OCI-LY1 (cell line): ENCODE results near the gene CYB5D1.

ENCODE experiments used
- H2AFZ ChIP-seq: fragments of 200-600 bp; sonication (generic), shearing (Covaris generic); 2 replicates; pipeline ENCODE4 v1.6.0; 2014; ENCODE audit warnings: antibody characterized with exemption, mild to moderate bottlenecking, low read length
- H3F3A ChIP-seq: fragments of 200-600 bp; sonication (generic), shearing (Covaris generic); 2 replicates; pipeline ENCODE4 v1.6.0; 2014; ENCODE audit warnings: mild to moderate bottlenecking, antibody characterized with exemption, low read length, moderate library complexity; ENCODE audit not compliant: insufficient read depth
- H3K27ac ChIP-seq: fragments of 200-600 bp; sonication (generic); 2 replicates; pipeline ENCODE4 v1.5.1; 2014; ENCODE audit warnings: low read length, mixed run types, mild to moderate bottlenecking, low read depth; ENCODE audit not compliant: poor library complexity, severe bottlenecking
- H3K27me3 ChIP-seq: fragments of 200-600 bp; sonication (generic); 2 replicates; pipeline ENCODE4 v1.6.0; 2014; ENCODE audit warnings: antibody characterized with exemption, mild to moderate bottlenecking, low read length, moderate library complexity; ENCODE audit not compliant: insufficient read depth
- H3K36me3 ChIP-seq: fragments of 200-600 bp; sonication (generic); 2 replicates; pipeline ENCODE4 v1.6.1; 2014; ENCODE audit warnings: mild to moderate bottlenecking, antibody characterized with exemption, low read length, moderate library complexity, mixed read lengths; ENCODE audit not compliant: insufficient read depth
- H3K4me1 ChIP-seq: fragments of 200-600 bp; sonication (generic); 2 replicates; pipeline ENCODE4 v1.5.1; 2014; ENCODE audit warnings: mild to moderate bottlenecking, low read length, moderate library complexity; ENCODE audit not compliant: insufficient read depth, severe bottlenecking
- H3K4me2 ChIP-seq: fragments of 200-600 bp; sonication (generic), shearing (Covaris generic); 2 replicates; pipeline ENCODE4 v1.6.1; 2014; ENCODE audit warnings: low read length
- H3K4me3 ChIP-seq: fragments of 200-600 bp; sonication (generic); 2 replicates; pipeline ENCODE4 v1.5.1; 2014; ENCODE audit warnings: low read length, low read depth, mild to moderate bottlenecking, mixed read lengths; ENCODE audit not compliant: poor library complexity, severe bottlenecking
- H3K79me2 ChIP-seq: fragments of 200-600 bp; shearing (Covaris generic); 2 replicates; pipeline ENCODE4 v1.6.1; 2016; ENCODE audit warnings: mixed run types, low read length, mixed read lengths; ENCODE audit not compliant: insufficient read depth
- H3K9ac ChIP-seq: fragments of 200-600 bp; sonication (generic), shearing (Covaris generic); 2 replicates; pipeline ENCODE4 v1.6.1; 2014; ENCODE audit warnings: mild to moderate bottlenecking, low read length, mixed read lengths
- H3K9me2 ChIP-seq: fragments of 200-600 bp; sonication (generic), shearing (Covaris generic); 2 replicates; pipeline ENCODE4 v1.6.1; 2014; ENCODE audit warnings: low read depth, mild to moderate bottlenecking, low read length, mixed read lengths
- H3K9me3 ChIP-seq: fragments of 200-600 bp; shearing (Covaris generic); 2 replicates; pipeline ENCODE4 v1.6.1; 2014; ENCODE audit warnings: low read length, mixed read lengths
- H4K20me1 ChIP-seq: fragments of 200-600 bp; sonication (generic), shearing (Covaris generic); 2 replicates; pipeline ENCODE4 v1.6.0; 2016; ENCODE audit warnings: mild to moderate bottlenecking, low read length; ENCODE audit not compliant: insufficient read depth
- EZH2 ChIP-seq: fragments of 200-600 bp; sonication (generic), shearing (Covaris generic); IDR thresholded peaks from 2 replicates; pipeline ENCODE4 v1.8.0; 2017; ENCODE audit warnings: borderline replicate concordance, mixed run types, mild to moderate bottlenecking, antibody characterized with exemption, low read length, moderate library complexity, mixed read lengths
- TF ChIP-seq, protein P1 (sequence below): fragments of 200-600 bp; sonication (generic), shearing (Covaris generic); IDR thresholded peaks from 2 replicates; pipeline ENCODE4 v1.5.1; 2017; ENCODE audit warnings: mild to moderate bottlenecking, antibody characterized with exemption, low read length, moderate library complexity, mixed read lengths

The CYB5D1 gene

DNA sequence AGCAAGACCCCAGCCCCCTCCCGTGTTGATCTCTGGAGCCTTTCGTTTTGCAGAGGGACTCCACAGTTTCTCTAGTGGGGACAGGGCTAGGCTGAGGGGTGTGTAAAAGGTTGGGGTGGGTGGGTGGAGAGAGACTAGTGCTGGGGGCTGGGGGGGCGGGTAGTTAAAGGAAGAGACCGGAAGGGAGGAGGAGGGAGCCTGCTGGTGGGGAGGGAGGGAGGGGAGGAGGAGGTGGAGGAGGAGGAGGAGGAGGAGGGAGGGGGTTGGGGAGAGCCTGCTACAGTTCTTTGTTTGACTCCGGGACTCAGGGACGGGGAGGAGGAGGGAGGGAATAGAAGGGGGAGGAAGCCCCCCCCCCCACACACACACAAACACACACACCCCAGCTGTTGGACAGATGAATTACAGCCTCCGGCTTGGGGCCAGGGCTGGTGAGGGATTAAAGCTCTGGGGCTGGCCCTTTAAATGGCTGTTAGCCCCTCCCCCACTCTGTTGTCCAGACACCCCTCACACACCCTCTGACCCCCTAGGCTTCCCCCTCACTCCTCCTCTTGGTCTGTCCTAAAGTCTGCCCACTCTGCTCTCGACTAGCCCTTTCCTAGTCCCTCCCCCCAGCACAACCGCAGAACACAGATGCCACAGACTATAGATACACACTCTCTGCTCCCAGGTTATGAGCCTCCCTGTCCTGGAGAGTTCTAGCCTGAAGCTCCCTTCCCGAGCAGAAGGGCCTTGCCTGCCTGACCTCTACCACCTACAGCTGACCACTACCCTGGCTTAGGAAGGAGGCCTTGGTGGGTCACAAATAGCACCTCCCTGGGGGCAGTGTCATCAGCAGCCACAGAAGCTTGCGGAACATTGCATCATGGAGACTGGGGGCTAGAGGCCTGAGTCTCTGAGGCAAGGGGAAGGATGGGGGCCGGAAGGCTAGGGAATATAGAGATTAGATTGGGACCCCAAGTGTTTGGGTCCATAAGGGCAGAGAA, 19.4 kb upstream of the CYB5D1 start:
- peak overlapping the region; percentile 68 for H3K4me3 ChIP-seq
- no peaks in the 10 kb centered on the region for H3K27me3 ChIP-seq
- H3K27ac ChIP-seq = peak overlapping the region; percentile 97
- no peaks in the 10 kb centered on the region; the same call in 1 of the 2 replicates for H3K36me3 ChIP-seq
- no peak for TF ChIP-seq EZH2
- TF ChIP-seq, protein P1, sequence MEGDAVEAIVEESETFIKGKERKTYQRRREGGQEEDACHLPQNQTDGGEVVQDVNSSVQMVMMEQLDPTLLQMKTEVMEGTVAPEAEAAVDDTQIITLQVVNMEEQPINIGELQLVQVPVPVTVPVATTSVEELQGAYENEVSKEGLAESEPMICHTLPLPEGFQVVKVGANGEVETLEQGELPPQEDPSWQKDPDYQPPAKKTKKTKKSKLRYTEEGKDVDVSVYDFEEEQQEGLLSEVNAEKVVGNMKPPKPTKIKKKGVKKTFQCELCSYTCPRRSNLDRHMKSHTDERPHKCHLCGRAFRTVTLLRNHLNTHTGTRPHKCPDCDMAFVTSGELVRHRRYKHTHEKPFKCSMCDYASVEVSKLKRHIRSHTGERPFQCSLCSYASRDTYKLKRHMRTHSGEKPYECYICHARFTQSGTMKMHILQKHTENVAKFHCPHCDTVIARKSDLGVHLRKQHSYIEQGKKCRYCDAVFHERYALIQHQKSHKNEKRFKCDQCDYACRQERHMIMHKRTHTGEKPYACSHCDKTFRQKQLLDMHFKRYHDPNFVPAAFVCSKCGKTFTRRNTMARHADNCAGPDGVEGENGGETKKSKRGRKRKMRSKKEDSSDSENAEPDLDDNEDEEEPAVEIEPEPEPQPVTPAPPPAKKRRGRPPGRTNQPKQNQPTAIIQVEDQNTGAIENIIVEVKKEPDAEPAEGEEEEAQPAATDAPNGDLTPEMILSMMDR = no peak
- peaks cover 54% of the 10 kb centered on the region for H3K4me1 ChIP-seq
- H4K20me1 ChIP-seq = no peaks in the 10 kb centered on the region
- no peaks in the 10 kb centered on the region for H3K79me2 ChIP-seq
- H3K9ac ChIP-seq = peak overlapping the region; percentile 79
- no peak overlapping the region for H2AFZ ChIP-seq
- no peaks in the 10 kb centered on the region for H3K9me2 ChIP-seq
- peaks cover 10% of the 10 kb centered on the region; the same call in 1 of the 2 replicates for H3F3A ChIP-seq
- H3K4me2 ChIP-seq = peak overlapping the region; percentile 79
- no peaks in the 10 kb centered on the region for H3K9me3 ChIP-seq

GRCh38 chr17:7839190-7839875, 18.5 kb upstream of the CYB5D1 start:
- no peak overlapping the region for H2AFZ ChIP-seq
- no peaks in the 10 kb centered on the region for H3K9me2 ChIP-seq
- H3K4me2 ChIP-seq = peak overlapping the region; percentile 95
- no peaks in the 10 kb centered on the region for H4K20me1 ChIP-seq
- H3K4me1 ChIP-seq = peaks cover 50% of the 10 kb centered on the region
- H3K79me2 ChIP-seq = no peaks in the 10 kb centered on the region
- peak overlapping the region; percentile 44; the same call in 1 of the 2 replicates for H3K9ac ChIP-seq
- peak overlapping the region; percentile 97 for H3K27ac ChIP-seq
- no peak for TF ChIP-seq EZH2
- TF ChIP-seq, protein P1 = no peak
- H3K9me3 ChIP-seq = no peaks in the 10 kb centered on the region
- no peaks in the 10 kb centered on the region for H3K27me3 ChIP-seq
- peaks cover 10% of the 10 kb centered on the region; the same call in 1 of the 2 replicates for H3F3A ChIP-seq
- peak overlapping the region; percentile 44 for H3K4me3 ChIP-seq
- no peaks in the 10 kb centered on the region; the same call in 1 of the 2 replicates for H3K36me3 ChIP-seq

- Histone ChIP-seq H3K4me3 (peak overlapping the region; percentile 88), H2AFZ (no peak overlapping the region), H3K36me3 (no peaks in the 10 kb centered on the region; the same call in 1 of the 2 replicates), H3K79me2 (no peaks in the 10 kb centered on the region), H3K27ac (peak overlapping the region; percentile 97), H4K20me1 (no peaks in the 10 kb centered on the region), H3K9me3 (no peaks in the 10 kb centered on the region), H3K27me3 (no peaks in the 10 kb centered on the region), H3F3A (peaks cover 10% of the 10 kb centered on the region; the same call in 1 of the 2 replicates), H3K9me2 (no peaks in the 10 kb centered on the region), H3K9ac (peak overlapping the region; percentile 97; the same call in 1 of the 2 replicates), H3K4me2 (peak overlapping the region; percentile 95), H3K4me1 (peaks cover 50% of the 10 kb centered on the region)
- no peak for TF ChIP-seq EZH2
- TF ChIP-seq, protein P1 = no peak
Measured at GRCh38 chr17:7839876-7840261, 17.9 kb upstream of the CYB5D1 start.
